Ovary (tissue), 3 donors: ENCODE results near the gene TRAF3IP1.
"Not testable (repeated sequence)": the region's sequence is repeated elsewhere in the genome, so short reads cannot be mapped to it uniquely, and the experiment has no call there.

ENCODE experiments used
- EP300 ChIP-seq: sonication (generic); formaldehyde crosslinking; IDR thresholded peaks from one replicate; pipeline ENCODE4 v1.6.1; 2017; ENCODE audit warnings: antibody characterized with exemption
- POLR2A ChIP-seq: fragments of 450-650 bp; IDR thresholded peaks from one replicate; pipeline ENCODE4 v1.6.1; 2017; ENCODE audit warnings: antibody characterized with exemption, mild to moderate bottlenecking, moderate library complexity
- TF ChIP-seq, protein P1 (sequence below), 3 donors: fragments of 450-650 bp in 2 of 3; fragments of 200-600 bp in 1 of 3; IDR thresholded peaks; one replicate each; pipeline versions ENCODE4 v1.5.1 to v1.8.0; 2016 to 2022; ENCODE audit warnings: antibody characterized with exemption in 3 of 3, mild to moderate bottlenecking in 1 of 3
- donor health status: DM: no; HTN: no; CAD: no.

GRCh38 chr2:238324248-238324647 lies 3.9 kb downstream of the TRAF3IP1 start:
- not testable (repeated sequence) for TF ChIP-seq POLR2A, EP300
- TF ChIP-seq, protein P1, sequence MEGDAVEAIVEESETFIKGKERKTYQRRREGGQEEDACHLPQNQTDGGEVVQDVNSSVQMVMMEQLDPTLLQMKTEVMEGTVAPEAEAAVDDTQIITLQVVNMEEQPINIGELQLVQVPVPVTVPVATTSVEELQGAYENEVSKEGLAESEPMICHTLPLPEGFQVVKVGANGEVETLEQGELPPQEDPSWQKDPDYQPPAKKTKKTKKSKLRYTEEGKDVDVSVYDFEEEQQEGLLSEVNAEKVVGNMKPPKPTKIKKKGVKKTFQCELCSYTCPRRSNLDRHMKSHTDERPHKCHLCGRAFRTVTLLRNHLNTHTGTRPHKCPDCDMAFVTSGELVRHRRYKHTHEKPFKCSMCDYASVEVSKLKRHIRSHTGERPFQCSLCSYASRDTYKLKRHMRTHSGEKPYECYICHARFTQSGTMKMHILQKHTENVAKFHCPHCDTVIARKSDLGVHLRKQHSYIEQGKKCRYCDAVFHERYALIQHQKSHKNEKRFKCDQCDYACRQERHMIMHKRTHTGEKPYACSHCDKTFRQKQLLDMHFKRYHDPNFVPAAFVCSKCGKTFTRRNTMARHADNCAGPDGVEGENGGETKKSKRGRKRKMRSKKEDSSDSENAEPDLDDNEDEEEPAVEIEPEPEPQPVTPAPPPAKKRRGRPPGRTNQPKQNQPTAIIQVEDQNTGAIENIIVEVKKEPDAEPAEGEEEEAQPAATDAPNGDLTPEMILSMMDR (IDR thresholded peaks at IDR 0.05) = not testable (repeated sequence)
